Transverse colon (tissue), 3 donors: Measurements from ENCODE around the gene TPM4.
A peak's percentile ranks its signal among the peaks of the same experiment; 100 is the strongest.

Experiments used
- CTCF ChIP-seq, 5 experiments: fragments of 200-600 bp in 3 of 5; fragments of 450-650 bp in 2 of 5; sonication (generic) in 3 of 5; IDR thresholded peaks; 1 replicate in 2 of 5; 2 replicates in 3 of 5; pipeline ENCODE4 v1.5.1; 2016 to 2017; ENCODE audit warnings: antibody characterized with exemption in 5 of 5, inconsistent platforms in 3 of 5, mild to moderate bottlenecking in 2 of 5, moderate library complexity in 1 of 5
- POLR2A ChIP-seq: fragments of 450-650 bp; IDR thresholded peaks from one replicate; pipeline ENCODE4 v1.6.1; 2016; ENCODE audit warnings: antibody characterized with exemption, mild to moderate bottlenecking, moderate library complexity

- TF ChIP-seq CTCF (IDR thresholded peaks at IDR 0.05) = no peak
- peak; percentile 74 for TF ChIP-seq POLR2A
These were observed 8.9 kb upstream of the TPM4 start for GRCh38 chr19:16067205-16067938.
